HG02610 (cell line): ENCODE results near the gene CELSR2.
"Not testable (repeated sequence)": the region's sequence is repeated elsewhere in the genome, so short reads cannot be mapped to it uniquely, and the experiment has no call there.

Experiments
- ATAC-seq: cut with Tn5 transposase; IDR thresholded peaks from one replicate; pipeline ENCODE4 v1.9.1; 2021; ENCODE audit warnings: mild to moderate bottlenecking, moderate library complexity; ENCODE audit not compliant: unreplicated experiment

Gene CELSR2

DNA sequence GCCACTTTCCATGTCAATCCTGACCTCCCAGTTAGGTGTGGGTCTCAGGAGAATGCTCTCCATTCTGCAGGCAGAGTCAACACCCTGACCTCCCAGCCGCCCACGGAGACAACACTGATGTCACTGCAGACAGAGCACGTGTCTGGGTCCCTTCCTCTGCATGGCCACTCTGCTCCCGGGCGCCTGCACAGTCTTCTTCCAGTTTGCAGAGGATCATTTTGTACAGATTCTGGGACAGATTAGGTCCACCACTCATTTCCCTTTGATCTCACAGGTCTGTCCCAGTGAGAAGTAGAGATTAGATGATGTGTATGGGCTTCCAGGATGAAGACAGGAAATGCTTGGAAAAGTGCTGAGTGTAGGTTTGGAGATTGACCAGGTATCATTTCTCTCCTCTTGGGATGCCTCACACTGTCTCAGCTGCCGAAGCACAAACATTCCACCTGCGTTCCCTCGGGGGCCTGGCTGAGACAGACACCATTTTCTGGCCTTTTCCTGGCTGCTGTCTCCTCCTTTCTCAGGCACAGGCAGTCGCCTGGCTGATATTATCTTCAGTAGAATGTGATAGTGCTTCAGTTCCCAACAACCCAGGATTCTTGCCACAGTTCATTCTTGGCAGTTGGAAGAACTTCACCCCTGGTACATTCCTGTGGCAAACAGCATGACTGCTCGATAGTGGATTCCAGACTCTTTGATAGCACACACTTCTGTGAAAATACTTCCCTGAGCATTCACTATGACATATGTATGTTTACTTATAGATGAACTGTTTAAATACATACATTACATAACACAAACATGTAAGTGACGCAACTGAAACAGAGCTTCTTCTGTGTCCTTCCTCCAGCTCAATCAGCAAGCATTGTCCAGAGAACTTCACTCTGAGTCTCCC lies 49.6 kb downstream of the CELSR2 start:
- no peak for ATAC-seq

DNA sequence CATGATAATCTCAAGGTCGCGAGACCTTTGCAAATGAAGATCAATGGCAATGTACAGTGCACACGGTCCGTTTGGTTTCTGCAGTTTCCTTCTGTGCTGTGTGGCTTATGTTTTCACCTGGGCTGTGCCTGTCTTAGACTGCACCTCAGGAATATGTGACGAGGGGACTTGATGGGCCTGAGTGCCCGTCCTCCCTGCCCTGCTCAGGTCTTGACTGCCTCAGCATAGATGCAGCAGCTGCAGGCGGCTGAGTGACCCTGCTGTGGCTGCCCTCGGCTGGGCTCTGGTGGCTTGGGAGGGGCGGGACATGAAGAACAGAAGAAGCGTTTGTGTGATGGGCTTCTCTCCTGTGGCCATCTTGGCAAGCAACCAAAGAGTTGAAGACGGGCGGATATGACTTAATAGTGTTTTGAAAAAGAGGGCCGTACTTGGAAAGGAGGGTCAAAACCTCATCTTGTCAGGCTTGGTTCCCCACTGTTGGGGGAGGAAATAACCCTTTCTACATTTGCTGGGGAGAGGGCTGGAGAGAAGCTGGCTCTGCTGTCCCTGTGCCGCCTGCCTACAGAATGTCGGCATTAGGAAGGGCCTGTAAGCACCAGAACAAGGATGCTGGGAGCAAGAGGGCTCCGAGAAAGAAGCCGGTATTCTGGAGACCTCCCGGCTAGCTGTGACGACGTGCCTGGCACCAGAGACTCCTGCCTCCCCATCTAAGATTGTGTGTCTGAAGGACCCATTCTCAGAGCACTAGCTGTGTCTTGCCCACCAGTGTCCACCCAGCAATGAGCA lies 50.4 kb downstream of the CELSR2 start:
- ATAC-seq: no peak

DNA sequence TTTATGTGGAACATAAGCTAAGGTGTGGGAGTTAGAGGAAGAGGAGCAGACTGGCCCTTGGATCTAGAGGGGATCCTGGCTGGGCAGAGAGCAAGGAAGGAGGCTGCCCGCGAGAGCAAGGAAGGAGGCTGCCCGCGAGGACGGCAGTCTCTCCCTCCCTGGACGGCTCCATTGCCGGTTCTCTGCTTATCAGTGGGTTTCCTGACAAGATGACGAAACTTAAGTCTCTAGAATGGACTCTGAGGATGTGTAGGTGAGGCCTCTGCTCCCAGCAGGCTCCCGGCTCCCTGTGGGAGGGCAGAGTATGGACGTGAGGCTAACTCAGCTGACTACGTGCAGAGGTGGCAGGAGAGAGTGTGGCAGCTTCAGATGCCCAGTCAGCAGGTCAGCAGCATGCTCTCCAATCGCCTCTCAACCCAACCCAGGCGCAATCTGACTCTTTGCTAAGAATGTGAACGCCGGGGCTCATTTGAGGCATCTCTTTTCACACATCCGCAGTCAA lies 51.4 kb downstream of the CELSR2 start:
- ATAC-seq: no peak

DNA sequence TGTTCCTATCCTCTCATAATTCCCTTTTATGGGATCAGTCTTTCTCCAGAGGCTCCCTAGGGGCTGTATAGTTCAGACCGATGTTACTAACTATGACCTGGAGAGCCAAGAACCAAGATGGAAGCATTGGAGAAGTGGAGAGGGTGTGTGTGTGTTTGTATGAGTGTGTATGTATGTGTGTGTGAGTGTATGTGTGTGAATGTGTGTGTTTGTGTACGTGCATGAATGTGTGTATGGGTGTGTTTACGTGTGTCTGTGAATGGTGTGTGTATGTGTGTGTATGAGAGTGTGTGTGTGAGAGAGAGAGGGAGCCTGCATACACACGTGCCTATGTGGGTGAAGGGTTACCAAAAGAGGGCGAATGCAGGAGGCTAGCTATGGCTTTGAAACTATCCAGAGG lies 52.5 kb downstream of the CELSR2 start:
- ATAC-seq: no peak

DNA sequence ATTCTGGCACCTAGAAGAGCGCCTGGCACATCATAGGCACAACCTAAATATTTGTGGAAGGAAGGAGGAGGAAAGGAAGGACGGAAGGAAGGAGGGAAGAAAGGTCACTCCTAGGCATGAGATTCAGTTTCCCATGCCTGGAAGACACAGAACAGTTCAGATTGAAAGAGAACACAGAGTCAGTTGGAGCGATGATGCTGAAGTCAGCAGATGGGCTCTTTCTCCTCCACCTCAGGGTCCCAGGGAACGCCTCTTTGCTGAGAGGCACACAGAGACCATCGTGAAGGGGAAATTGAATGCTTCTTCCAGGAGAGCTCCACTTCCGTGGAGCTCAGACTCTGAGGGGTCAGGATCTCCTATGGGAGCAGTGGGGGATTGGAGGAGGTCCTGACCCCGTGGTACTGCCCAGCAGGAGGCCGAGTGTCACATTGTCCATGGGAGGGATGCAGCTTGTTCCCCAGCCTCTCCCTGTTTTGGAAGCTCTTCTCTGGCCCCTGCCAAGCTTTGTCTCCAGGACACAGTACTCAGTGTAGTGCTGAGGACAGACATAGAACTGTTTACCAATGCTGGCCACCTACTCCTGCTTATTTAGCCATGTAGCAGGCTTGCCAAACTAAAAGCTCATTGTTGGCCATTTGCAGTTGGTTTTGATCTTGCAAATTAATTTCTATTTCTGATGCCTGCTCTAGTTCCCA lies 55.0 kb downstream of the CELSR2 start:
- no peak for ATAC-seq

DNA sequence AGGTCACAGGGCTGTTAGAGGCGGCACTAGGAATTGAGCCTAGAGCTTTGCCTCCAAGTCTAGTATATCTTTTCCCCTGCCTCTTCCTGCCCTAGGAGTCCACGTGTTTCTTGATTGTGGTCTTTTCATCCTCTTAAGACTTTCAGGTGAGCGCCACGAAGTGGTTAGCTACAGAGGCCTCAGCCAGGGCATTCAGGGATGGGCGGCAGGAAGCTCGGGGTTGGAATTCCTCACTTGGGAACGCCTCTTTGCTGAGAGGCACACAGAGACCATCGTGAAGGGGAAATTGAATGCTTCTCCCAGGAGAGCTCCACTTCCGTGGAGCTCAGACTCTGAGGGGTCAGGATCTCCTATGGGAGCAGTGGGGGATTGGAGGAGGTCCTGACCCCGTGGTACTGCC lies 56.7 kb downstream of the CELSR2 start:
- not testable (repeated sequence) for ATAC-seq

DNA sequence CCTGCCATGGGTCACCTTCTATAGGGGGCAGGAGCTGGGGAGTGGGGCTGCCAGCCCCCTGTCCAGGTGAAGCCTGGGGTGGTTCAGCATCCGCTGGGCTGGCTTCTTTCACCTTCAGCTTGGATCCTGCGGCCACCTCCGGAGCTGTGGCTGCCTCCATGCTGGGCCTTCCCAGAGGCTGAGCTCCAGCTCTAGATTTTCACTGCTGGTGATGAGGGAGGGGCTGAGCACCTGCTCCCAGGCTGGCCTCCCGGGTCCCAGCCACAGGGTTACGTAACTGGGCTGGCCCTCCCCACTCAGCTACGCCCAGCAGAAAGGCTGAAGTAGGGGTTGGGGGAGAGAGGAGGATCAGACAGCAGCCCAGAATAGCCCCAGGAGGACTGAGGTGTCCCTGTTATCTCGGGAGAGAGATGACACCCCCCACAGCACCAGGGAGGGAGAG lies 57.5 kb downstream of the CELSR2 start, which contains the start of gene MYBPHL:
TSS of gene MYBPHL (minus strand) at position 180 of the 442 bp plus-strand sequence. CDS start at position 160, 20 bp downstream.
- ATAC-seq: no peak

DNA sequence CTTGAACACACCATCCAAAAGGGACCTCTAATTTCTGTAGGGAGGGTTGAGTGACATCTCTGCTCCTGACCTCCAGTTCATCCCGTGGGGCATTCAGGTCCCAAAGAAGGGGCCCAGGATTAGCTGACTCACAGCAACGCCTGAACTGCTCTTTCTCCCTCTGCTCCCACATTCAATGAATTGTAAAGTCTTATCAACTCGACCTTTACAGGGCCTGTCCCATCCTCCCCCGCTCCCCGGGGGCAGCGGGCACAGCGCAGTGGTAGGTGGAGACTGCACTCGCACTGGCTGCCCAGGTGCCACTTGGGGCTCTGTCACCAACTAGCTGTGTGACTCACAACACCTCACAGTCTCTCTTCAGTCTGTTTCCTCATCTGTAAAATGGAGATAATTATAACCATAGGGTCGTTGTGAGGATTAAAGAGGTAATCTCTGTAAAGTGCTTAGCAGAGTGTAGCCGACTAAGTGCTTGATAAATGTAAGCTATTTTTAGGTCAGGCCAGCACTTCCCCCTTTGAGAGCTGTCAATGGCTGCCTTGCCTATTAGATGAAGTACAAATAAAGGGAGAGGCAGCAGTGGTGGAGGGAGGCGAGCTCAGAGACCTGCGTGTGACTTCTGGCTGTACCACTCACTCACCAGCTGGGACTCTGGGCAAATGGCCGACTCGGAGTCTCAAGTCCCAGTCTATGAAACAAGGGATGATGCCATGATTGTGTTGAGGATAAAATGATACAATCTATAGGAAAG lies 58.1 kb downstream of the CELSR2 start:
- no peak for ATAC-seq

DNA sequence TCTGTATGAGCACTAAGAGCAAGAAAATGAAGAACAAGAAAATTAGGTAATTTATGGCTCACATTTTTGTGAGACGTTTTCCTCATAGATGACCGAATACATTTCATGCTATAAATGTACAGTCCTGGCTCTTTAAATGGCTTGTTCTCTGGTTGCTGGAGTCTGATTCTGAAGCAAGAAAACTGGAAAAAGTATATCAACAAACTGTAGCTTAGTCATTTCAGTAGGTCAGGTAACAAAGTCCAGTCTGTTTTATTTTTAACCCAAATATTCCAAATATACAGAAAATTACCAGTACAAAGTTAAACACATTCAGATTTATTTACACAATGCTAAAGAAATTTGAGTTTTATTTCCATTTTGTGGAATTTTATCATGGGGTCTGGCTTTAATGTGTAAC lies 60.0 kb downstream of the CELSR2 start:
- ATAC-seq: no peak

DNA sequence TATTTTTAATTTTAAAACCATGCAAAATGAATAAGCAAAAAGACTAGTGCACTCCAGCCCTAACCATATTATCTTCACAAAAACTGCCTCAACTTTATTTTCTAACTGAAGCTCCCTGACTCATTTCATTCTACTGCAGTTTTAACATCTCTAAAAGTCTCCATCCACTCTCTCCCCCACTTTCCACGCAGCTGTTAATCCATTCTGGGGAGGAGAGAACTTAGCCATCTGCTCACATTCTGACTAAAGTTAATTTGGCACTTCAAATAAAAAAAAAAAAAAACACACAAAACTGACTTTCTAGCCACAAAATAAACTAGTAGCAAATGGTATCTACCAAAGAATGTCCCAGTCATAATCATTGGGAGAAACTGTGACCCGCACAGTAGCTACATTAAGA lies 62.9 kb downstream of the CELSR2 start:
- ATAC-seq: no peak

DNA sequence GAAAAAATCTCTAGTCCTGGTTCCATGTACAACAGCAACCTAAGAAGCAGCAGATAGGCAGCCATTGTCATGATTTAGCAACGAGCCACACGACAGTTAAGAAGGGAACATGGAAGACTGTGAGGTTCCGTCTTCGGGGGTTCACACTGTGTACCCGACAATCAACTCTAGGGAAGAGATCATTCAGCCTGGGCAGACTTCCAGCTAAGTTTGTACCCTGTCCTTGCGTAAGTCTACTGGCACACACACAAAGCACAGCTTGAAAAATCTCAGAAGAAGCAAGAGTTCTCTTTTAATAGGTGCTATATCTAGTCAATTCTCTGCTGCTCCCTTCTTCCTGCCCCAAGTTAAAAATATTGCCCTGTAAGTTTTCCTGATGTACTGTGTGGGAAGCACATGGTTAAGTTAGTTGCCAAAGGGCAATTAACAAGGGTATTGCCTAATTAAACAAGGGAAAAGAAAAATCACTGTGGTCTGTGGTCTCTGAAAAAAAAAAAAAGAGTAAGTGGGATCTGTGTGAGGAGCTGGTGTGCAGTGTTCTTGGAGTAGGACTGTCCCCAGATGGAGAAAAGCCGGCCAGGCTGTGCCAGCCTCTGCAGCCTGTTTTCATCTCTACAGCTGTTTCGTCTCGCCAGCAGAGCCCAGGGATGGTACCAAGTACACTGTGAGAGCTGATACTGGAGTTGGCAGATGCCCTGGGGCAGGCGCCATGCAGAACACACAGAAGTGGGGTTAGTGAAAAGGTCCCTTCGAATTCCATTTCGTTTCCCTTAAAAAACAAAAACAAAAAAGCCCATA lies 63.8 kb downstream of the CELSR2 start:
- no peak for ATAC-seq

DNA sequence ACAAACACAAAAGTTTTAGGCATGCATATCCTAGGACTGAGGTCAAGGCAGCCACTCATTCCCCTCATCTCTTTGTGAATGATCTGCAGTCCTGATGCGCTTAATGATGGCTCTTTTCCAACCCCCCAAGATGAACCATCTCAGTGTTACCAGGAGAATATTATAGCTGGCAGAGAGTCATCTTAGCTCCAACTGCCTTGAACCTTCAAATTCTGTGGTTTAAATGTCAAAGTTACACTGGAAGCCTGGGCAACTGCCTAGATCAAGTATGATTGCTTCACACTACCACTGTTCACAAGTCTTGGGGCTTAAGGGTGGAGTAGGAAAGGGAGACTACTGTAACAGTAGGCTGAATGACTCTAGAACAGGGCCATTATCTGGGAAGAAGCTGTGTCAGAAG lies 65.5 kb downstream of the CELSR2 start:
- no peak for ATAC-seq

DNA sequence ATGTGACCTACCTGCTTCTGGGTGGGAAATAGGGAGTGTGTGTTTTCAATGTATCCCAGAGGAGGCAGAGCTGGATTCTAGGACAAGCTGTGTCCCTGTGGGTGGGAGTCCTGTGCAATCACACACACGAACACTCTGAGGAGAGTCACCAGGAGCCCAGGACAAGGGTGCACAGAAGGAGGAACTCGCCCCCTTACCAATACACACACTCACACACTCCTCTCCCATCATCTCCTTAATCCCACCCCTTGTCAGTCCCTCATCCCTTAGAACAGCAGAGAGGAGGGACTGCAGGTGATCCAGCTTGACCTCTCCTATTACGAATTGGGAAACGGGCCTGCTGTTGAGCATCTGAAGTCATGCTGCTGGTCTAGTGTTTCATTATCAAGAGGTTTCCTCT lies 65.9 kb downstream of the CELSR2 start:
- ATAC-seq: no peak

DNA sequence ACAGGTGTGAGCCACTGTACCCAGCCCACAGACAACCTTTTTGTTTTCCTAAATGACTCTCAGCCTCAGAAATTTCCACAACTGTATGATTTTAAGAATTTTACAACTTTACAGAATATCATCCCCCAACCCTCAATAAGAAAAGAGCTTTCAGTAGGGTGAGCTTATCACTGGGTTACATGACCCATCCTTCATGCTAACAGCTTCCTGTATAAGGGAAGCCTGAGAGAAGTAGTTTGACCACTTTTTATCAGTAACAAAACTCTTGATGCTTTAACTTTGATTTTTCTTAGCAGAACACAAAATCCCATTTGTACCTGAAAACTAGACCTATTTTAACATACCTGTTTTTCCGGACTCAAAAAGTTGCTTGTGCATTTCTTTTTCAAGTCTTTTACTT lies 67.2 kb downstream of the CELSR2 start:
- ATAC-seq: no peak

DNA sequence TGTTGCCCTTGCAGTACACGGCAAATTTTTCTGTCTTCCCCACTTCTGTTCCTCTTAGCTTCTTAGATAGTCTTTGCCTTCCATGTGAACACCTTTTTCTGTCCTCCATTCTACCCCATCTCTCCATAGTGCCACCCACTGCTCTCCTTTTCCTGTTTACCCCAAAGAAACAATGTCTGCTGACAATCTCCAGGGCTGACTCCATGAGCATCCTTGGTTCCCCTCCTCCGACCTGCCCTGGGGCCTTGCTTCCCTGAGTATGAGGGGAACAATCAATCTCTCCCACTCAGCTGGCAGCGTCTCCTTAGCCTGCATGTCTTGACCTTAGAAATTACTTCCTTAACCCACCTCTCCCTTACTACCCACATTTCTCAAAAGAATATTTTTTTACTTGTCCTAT lies 69.8 kb downstream of the CELSR2 start:
- no peak for ATAC-seq

DNA sequence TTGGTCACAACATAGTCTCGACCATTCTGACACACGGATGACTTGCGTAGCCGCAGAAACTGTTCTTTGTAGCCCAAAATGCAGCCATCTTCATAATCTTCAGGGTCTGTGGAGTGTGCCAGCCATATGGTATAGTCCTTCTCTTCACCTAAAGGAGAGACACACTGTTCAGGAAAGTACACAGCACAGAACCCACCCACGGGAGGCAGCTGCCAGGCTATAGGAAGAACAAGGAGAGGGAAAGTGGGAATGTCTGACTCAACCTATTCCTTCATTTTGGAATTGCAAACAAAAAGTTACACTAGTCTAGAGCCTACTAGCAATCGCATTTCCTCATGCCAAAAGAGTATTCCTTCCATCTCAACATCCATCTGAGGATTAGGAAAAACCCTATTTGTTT lies 73.6 kb downstream of the CELSR2 start:
- no peak for ATAC-seq
